ENCODE measurements around the gene ZNF165.
A peak's percentile ranks its signal among the peaks of the same experiment; 100 is the strongest.
"Not testable (repeated sequence)": the region's sequence is repeated elsewhere in the genome, so short reads cannot be mapped to it uniquely, and the experiment has no call there.

ZNF165 gene

DNA sequence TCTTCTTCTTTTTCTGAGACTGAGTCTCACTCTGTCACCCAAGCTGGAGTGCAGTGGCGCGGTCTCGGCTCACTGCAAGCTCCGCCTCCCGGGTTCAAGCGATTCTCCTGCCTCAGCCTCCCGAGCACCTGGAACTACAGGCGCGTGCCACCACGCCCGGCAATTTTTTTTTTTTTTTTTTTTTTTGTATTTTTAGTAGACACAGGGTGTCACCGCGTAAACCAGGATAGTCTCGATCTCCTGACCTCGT lies at the start of gene ZNF165:
Gene ZNF165, plus strand, starts transcription at position 188 of the 250 bp plus-strand sequence. CDS start 4,913 bp downstream, outside the sequence.
- not testable (repeated sequence) for DNase-seq (ENCODE audit: low read depth, low spot score)

DNA sequence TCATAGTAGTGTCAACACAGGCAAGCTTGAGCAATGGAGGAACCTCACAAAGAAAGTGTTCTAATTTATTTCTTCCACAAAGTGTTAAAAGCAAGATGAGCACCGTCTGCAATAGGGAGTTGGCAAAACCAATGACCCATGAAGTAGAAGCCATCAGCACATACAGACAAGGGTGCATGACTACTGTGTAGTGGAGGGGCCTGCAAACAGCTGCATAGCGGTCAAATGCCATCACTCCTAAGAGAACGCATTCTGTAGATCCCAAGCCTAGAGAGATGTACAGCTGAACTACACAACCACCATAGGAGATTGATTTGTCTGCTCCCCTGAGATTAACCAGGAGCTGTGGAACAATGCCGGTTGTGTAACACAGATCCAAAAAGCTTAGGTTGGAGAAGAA lies 26.8 kb upstream of the ZNF165 start:
- DNase-seq (ENCODE audit: low read depth, low spot score), result no peak

DNA sequence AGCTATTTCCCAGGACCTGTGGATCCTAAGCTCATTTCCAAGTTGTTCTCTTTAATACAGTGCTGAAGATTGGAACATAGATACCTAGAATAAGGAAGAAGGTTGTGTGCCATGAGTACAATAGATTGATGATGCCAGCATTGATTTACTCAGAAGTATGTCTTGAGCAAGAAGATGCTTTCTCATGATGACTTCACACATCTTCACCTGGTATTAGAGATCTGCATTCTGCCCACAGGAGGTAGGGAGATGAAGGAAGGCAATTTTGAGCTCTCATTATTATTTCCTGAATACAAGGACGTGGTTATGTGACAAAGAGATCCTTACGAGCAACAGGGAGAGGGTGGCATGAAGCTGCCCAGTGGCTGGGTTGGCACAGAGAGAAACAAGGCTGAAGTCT lies 20.0 kb upstream of the ZNF165 start:
- no peak for DNase-seq (ENCODE audit: low read depth, low spot score)

DNA sequence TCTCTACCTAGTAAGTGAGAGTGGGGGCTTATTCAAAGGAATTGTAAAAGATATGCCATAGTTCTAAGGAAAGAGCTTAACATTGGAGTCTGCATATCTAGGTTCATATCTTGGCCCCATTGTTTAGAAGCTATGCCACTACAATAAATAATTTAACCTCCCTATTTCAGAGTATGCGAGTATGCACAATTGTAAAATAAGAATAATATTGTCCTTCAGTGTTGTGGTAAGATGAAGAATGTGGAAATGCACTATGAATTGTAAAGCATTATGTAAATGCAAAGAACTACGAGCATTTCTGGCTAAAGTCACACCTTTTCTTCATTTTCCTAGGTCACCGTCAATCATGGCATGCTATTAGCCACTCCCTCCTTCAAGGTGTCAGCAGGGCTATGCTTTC lies 16.1 kb upstream of the ZNF165 start:
- no peak for DNase-seq (ENCODE audit: low read depth, low spot score)

DNA sequence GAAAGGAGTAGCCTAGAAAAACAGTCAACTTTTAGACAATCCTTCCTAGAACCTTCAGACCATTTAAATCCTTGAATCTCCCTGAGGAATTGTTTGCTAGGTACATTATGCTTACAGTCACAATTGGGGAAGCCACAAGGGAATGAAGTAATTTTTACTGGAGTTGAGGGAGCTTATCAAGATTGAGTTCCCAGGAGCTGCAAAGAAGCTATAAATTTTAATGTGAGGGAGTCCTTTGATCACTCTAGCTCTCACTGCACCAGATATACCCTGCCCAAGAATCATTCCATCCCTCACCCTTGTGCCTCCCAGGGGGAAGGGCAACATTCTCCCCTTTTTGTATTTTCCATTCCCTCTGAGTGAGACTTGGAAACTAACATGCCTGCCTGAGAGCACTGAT lies 12.3 kb upstream of the ZNF165 start:
- no peak for DNase-seq (ENCODE audit: low read depth, low spot score)

DNA sequence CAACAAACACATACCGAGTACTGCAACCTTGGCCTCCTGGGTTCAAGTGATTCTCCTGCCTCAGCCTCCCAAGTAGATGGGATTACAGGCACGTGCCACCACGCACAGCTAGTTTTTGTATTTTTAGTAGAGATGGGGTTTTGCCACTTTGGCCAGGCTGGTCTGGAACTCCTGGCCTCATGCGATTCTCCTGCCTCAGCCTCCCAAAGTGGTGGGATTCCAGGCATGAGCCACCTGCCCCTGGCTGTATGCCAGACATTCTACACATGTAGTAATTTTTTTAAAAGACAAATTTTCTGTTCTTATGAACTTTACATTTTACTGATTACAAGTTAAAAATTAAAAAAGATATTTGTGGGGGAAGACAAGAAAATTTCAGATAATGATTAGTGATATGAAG lies 9.4 kb upstream of the ZNF165 start:
- not testable (repeated sequence) for DNase-seq (ENCODE audit: low read depth, low spot score)

DNA sequence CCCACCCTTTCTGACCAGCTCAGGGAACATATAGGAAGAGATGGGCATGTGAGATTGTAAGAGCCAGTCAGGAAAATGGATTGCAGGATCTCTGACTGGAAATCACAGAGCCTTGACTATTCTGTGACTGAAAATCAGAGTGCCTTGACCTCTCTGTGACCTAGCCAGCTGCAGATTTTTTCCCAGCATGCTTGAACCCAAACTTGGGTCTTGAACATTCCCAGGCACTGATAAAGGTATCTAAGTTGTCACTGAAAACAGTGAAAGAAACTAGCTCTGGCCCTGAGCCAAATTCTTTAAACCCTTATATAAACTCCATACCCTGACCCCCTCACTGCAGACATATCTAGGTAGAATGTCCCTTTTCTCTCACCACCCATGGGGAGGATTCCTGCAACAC lies 2.3 kb upstream of the ZNF165 start:
- no peak for DNase-seq (ENCODE audit: low read depth, low spot score)

DNA sequence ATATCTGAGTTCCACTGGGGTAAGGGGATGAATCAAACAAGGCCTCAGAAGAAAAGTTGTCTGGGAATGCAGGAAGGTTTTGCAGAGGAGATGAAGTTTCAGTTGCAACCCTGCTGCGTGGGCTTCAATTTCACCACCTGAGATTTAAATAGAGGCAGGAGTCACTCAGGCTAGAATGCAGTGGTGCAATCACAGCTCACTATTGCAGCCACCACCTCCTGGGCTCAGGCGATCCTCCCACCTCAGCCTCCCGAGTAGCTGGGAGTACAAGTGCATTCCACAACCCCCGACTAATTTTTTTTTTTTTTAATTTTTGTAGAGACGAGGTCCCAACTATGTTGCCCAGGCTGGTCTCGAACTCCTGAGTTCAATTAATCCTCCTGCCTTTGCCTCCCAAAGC lies 1.5 kb upstream of the ZNF165 start:
- no peak for DNase-seq (ENCODE audit: low read depth, low spot score)

DNA sequence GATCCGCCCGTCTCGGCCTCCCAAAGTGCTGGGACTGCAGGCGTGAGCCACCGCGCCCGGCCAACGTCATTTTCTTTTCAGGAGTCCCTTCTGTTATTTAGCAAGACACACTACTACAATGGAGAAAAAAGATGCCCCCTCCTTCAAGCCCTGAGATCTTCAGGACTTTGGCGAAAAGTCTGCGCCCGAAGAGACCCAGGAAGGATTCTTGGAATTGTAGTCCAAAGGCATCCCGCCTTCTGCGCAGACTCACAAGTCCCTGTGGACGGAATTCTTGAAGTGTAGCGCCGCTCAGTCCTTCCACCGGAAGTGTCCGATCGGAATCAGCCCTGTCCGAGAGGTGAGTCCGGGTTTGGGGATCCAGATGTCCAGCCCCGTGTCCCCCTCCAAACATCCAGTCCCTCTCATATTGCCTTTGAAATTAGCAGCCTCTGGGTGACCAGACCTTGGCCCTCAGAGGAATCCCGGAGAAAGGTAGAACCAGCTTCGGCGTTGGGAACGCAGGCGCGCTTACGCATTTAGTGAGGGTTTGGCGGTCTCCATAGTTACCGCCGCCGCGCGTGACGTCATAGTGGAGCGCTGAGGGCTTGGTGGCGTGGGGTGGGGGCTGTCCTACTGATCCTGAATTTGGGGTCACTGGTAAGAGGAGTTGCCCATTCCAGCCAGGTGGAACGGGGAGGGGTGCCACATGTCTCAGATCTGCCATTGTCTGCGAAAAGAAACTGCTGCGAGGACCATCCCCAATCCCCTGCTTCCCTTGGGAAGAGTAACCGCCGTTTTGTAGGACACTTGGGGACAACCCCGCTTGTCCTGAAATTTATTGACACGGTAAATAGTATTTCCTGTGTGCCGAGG lies 490 bp downstream of the ZNF165 start:
- DNase-seq (ENCODE audit: low read depth, low spot score), result peak; percentile 98

DNA sequence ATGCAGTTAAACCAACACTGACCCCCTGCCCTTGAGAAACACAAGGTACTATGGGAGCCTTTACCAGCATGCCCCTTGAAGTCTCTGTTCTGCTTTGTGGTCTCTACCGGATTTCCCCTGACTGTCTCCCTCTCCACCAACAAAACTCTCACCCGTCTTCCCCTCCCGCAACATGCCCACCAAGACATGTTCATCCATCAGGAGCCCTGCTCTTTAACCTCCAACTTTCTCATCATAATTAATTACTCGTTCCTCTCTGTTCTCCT lies 1.1 kb downstream of the ZNF165 start:
- DNase-seq (ENCODE audit: low read depth, low spot score), result no peak

DNA sequence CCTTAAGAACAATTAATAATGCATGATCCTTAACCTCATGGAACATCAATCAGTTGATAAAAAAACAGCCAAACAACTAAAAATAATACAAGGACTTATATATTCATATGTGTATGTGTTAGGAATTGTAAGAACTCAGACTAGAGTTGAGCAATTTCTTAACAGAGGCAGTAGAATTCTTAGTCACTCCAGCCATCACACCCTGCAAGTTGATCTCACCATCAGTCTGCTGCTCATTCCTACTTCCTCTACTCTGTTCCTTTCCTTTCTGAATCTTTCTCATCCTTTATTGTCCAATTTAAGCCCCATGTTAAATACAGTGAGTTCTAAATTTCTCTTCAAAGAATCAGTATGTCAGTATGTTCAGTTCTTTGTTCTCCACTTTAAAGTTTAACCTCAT lies 2.6 kb downstream of the ZNF165 start:
- DNase-seq (ENCODE audit: low read depth, low spot score), result no peak

DNA sequence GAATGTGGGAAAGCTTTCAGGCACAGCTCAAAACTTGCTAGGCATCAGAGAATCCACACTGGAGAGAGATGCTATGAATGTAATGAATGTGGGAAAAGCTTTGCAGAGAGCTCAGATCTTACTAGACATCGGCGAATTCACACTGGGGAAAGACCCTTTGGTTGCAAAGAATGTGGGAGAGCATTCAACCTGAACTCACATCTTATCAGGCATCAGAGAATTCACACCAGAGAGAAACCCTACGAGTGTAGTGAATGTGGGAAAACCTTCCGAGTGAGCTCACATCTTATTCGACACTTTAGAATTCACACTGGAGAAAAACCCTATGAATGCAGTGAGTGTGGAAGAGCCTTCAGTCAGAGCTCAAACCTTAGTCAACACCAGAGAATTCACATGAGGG lies 8.7 kb downstream of the ZNF165 start:
- DNase-seq (ENCODE audit: low read depth, low spot score), result no peak

DNA sequence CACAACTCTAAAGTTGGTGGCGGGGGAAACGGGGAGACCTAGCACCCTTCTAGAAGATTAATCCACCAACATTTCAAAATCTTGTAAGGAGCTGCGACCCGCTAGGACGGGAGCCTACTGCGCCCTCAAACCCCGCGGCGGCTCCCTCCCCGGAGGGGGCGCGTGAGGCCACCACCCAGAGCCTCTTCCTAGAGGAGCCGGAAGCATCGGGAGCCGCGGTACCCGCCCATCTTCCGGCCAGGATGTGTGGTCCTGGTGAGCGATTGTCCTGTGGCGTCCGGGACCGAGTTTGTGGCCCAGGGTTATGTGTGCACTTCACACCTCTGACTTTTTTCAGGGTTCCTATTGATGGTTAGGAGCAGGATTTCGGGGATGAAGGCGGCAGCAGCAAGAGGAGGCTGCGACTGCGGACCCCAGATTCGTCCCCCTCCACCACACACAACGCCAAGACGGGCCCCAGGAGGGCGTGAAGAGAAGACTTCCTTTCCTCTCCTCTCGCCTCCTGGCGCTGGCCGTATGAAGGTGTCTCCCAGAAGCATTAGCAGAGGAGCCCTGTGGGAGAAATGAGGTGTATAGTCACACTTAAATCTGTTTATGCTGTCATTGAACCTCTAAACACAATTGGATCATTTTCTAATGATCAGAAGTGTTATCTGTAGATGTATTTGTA lies 10.7 kb downstream of the ZNF165 start:
- DNase-seq (ENCODE audit: low read depth, low spot score), result peak; percentile 6

DNA sequence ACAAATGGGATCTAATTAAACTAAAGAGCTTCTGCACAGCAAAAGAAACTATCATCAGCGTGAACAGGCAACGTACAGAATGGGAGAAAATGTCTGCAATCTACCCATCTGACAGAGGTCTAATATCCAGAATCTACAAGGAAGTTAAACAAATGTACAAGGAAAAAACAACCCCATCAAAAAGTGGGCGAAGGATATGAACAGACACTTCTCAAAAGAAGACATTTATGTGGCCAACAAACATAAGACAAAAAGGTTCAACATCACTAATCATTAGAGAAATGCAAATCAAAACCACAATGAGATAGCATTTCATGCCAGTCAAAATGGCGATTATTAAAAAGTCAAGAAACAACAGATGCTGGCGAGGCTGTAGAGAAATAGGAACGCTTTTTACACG lies 21.9 kb downstream of the ZNF165 start:
- not testable (repeated sequence) for DNase-seq (ENCODE audit: low read depth, low spot score)

DNA sequence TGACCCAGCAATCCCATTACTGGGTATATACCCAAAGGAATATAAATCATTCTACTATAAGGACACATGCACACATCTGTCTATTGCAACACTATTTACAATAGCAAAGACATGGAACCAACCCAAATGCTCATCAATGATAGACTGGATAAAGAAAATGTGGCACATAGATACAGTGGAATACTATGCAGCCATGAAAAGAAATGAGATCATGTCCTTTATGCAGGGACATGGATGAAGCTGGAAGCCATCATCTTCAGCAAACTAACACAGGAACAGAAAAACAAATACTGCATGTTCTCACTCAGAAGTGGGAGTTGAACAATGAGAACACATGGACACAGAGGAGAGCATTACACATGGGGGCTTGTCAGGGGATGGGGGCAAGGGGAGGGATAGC lies 22.3 kb downstream of the ZNF165 start:
- DNase-seq (ENCODE audit: low read depth, low spot score), result not testable (repeated sequence)

DNA sequence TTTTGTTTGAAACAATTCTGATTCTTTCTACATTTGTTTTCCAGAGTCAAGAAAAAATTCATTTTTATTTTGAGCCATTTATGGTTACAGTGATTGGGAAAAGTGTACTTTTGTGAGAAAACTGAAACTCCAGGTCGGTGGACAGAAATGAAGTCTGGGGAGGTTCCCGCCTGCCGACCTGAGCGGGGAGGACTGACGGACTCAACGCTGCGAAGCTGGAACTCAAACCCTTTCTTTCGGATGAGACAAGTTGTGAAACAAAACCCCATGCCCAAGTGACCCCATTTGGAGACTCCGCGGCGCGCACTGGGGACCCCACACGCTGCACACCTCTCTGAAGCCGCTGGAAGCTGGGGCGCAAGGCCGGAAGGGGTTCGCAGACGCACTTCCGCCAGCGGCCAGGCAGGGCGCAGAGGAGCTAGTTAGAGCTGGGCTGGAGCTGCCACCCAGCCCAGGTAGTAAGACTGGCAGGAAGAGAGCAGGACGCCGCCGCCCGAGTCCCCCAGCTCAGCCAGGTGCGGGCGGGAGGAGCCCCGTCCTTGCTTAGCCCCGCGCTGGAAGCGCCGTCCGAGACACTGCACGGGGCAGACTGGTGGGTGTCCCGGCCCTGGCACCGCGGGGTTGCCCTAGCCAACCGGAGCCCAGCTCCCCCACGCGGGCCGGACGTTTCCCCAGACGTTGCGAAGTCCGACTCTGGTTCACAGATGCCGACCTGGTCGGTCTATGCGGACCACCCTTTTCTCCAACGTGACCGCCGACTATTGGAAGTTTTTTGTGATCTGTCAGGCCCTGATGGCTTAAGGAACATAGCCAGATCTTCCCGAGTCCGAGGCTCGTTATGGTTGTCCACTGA lies 24.2 kb downstream of the ZNF165 start:
- peak; percentile 93 for DNase-seq (ENCODE audit: low read depth, low spot score)

DNA sequence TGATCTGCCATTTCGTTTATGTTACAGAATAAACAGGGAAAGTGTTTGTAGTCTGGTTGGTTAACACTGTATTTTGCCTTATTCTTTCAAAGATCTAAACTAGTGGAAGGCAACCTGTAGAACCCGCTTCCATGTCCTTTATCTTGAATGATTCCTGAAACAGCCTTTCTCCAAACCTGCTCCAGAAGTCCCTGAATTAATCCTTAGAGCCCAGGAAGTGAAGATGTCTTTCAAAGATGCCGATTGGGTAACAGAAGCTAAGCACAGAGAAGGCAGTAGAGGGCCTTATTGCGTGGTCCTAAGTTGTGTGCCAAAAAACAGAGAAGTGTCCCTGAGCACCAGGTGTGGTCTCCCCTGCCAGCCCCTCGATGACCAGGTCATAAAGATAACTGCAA lies 24.9 kb downstream of the ZNF165 start:
- DNase-seq (ENCODE audit: low read depth, low spot score), result no peak

DNA sequence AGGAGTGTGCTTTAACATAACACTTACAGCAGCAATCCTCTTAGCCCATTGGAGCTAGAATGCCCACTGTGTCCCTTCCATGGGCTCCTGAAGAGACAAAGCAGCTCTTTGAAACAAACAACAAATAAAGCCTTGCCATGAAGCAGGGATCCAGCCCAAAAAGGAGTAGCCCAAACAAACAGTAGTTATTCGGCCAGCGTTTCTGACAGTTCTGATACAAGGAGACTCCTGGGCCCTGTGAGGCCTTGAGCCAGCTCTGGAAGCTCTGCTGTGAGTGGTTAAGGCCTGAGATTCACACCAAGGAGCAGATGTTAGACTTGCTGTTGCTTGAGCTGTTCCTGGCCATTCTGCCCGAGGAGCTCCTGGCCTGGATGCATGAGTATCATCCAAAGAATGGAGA lies 27.1 kb downstream of the ZNF165 start:
- no peak for DNase-seq (ENCODE audit: low read depth, low spot score)

DNA sequence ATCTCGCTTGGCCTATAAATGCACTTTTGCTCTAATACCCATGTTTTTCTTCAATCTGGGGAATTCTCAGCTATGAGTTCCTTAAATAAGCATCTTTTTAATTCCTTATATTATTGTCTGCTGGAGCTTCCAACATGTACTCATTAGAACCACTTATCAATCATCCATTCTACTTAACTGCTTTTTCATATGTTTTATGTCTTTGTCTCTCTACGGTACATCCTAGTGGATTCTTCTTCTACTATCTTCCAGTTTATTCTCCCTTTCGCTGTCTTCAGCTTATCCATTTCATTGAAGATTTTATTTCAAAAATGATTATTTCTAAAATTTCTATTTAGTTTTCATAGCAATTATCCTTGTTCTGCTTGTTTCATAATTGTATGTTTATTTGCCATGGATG lies 31.6 kb downstream of the ZNF165 start:
- DNase-seq (ENCODE audit: low read depth, low spot score), result no peak

DNA sequence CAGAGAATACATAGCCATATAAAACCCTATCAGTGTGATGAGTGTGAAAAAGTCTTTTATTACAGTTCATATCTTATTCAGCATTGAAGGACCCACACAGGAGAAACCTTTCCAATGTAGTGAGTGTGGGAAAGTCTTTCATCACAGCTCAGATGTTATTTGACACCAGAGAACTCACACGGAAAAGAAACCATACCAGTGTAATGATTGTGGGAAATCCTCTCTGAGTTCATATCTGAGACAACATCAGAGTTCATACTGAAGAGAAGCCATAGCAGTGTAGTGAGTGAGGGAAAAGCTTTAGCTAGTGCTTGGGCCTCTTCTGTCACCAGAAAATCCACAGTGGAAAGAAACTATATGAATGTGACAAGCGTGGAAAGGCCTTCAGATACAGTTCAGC lies 35.4 kb downstream of the ZNF165 start:
- DNase-seq (ENCODE audit: low read depth, low spot score), result no peak

DNA sequence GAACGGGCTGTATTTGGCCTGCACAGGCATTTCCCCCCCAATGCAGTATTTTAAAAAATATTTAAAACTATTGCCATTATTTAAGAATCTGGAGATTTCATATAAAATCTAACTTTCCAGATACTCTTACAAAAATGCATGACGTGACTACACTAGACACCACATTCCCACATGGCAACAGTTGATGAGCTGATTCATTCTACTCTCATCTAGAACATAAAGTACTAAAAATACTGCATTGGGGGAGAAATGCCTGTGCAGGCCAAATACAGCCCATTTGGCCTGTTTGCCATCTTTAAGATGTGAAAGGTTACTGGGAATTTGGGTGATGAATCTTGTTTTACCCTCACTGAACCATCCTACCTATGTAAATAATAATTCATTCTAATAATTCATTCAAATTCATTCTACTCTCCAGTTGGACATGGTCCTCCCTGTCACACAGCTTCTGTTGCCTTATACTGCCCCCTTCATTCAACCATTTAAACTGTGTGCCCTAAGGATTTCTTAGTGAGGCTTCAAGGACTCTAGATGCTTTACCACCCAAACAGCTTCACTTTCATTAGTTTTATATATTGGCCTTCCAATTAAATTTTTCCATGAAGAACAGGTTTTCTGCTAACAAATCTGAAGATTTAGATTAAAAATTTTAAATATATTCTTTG lies 37.1 kb downstream of the ZNF165 start:
- DNase-seq (ENCODE audit: low read depth, low spot score), result no peak

DNA sequence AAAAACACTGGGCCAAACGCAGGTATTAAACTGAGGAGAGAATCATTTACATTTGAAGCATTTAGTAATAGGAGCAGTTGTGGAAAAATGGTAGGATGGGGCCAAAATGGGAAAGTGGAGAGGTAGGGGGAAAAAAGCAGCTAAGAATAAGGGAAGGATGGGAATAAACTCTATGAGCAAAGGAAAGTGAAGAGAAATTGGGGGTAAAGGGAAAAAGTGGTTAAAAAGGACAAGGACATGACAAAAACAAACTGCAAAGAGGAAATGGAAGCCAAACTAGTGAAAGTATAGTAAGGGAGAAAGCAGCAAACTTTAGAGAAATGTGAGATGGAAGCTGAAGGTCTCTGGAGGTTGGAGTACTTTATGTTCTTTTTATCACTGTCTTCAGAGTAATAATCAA lies 37.8 kb downstream of the ZNF165 start:
- DNase-seq (ENCODE audit: low read depth, low spot score), result no peak

Measured in astrocyte of the hippocampus (primary cell).